ENCODE data around the gene SLC24A3. TPM values are rescaled to one million over a fixed set of nuclear protein-coding genes. Genes with fewer than 3 reads are reported as not detected.

Gene SLC24A3
- total RNA-seq, 1 donor from 2014 or later: 13.1 TPM

- no peak overlapping the region for H3K27ac ChIP-seq
- intact Hi-C loops (cut with DNase I): no loop called here
- H3K36me3 ChIP-seq: no peaks in the 10 kb centered on the region
- no peak for DNase-seq
- no peaks in the 10 kb centered on the region for H3K27me3 ChIP-seq
- H3K4me3 ChIP-seq: no peak overlapping the region
- no peak for ATAC-seq
- no peaks in the 10 kb centered on the region for H3K9me3 ChIP-seq
- no peaks in the 10 kb centered on the region for H3K4me1 ChIP-seq
- TF ChIP-seq CTCF (IDR thresholded peaks at IDR 0.05): no peak
Measured at GRCh38 chr20:19283490-19284025, 71.1 kb downstream of the SLC24A3 start.

- peak; percentile 80 for ATAC-seq
- H3K36me3 ChIP-seq: no peaks in the 10 kb centered on the region
- no peak overlapping the region for H3K4me3 ChIP-seq
- DNase-seq: no peak
- H3K27me3 ChIP-seq: no peaks in the 10 kb centered on the region
- no peaks in the 10 kb centered on the region for H3K4me1 ChIP-seq
- no peak for TF ChIP-seq CTCF (IDR thresholded peaks at IDR 0.05)
- intact Hi-C loops (cut with DNase I): no loop called here
- H3K9me3 ChIP-seq: no peaks in the 10 kb centered on the region
- no peak overlapping the region for H3K27ac ChIP-seq
Measured at GRCh38 chr20:19284400-19285178, 72.1 kb downstream of the SLC24A3 start.

GRCh38 chr20:19285436-19285835 is 73.0 kb downstream of the SLC24A3 start:
- no peak for TF ChIP-seq CTCF (IDR thresholded peaks at IDR 0.05)
- Histone ChIP-seq H3K27ac (no peak overlapping the region), H3K9me3 (no peaks in the 10 kb centered on the region), H3K4me3 (no peak overlapping the region), H3K36me3 (no peaks in the 10 kb centered on the region), H3K27me3 (no peaks in the 10 kb centered on the region), H3K4me1 (no peaks in the 10 kb centered on the region)
- DNase-seq (no peak), ATAC-seq (no peak)
- intact Hi-C loops (cut with DNase I): no loop called here

GRCh38 chr20:19288061-19288460 is 75.6 kb downstream of the SLC24A3 start:
- no peaks in the 10 kb centered on the region for H3K4me1 ChIP-seq
- ATAC-seq: no peak
- intact Hi-C loops (cut with DNase I): no loop called here
- TF ChIP-seq CTCF (IDR thresholded peaks at IDR 0.05): no peak
- no peak for DNase-seq
- H3K36me3 ChIP-seq: no peaks in the 10 kb centered on the region
- no peak overlapping the region for H3K27ac ChIP-seq
- no peak overlapping the region for H3K4me3 ChIP-seq
- no peaks in the 10 kb centered on the region for H3K27me3 ChIP-seq
- no peaks in the 10 kb centered on the region for H3K9me3 ChIP-seq

- Histone ChIP-seq H3K36me3 (no peaks in the 10 kb centered on the region), H3K4me3 (no peak overlapping the region), H3K27ac (no peak overlapping the region), H3K4me1 (no peaks in the 10 kb centered on the region), H3K27me3 (no peaks in the 10 kb centered on the region), H3K9me3 (no peaks in the 10 kb centered on the region)
- ATAC-seq (no peak), DNase-seq (no peak)
- TF ChIP-seq CTCF (IDR thresholded peaks at IDR 0.05): no peak
- intact Hi-C loops (cut with DNase I): no loop called here
Measured at GRCh38 chr20:19288636-19289035, 76.2 kb downstream of the SLC24A3 start.

Measured in upper lobe of right lung (tissue), 1 donor.